Endothelial cell of umbilical vein (primary cell): ENCODE data around the gene CCDC30. TPM values are rescaled to one million over a fixed set of nuclear protein-coding genes. Genes with fewer than 3 reads are reported as not detected.

Experiments used
- BruUV-seq: library from RNA; stranded (reverse); fragments of 400-500 nt; replicated peaks from 2 replicates; lab custom pipeline; 2021; lab: Mats Ljungman, UMichigan
- CTCF ChIA-PET: fragments of 300-600, 350-600 bp; sonication (Branson Sonifier 250); formaldehyde crosslinking; loops from one replicate; lab custom pipeline; 2021; ENCODE audit warnings: antibody characterized with exemption, inconsistent platforms; lab: Charles Lee
- POLR2A ChIA-PET: fragments of 300-600, 350-600 bp; sonication (Branson Sonifier 250); formaldehyde crosslinking; loops from one replicate; lab custom pipeline; 2021; ENCODE audit warnings: antibody characterized with exemption, inconsistent platforms; lab: Charles Lee
- DNase-seq: peaks from one replicate; pipeline ENCODE4 v3.0.0-alpha.2; 2011; ENCODE audit warnings: low read depth, low spot score
- FAIRE-seq: peaks from 2 replicates; lab custom pipeline; 2011; peaks lifted over from hg19 to GRCh38; lab: Jason Lieb, UNC
- H2AFZ ChIP-seq: 2 replicates; pipeline ENCODE4 v1.6.0; 2012; ENCODE audit warnings: low read depth, low read length, control low read depth, inconsistent platforms
- H3K27ac ChIP-seq: 2 replicates; pipeline ENCODE4 v1.5.1; 2011; ENCODE audit warnings: low read depth, mild to moderate bottlenecking, control low read depth, low read length, moderate library complexity; ENCODE audit not compliant: insufficient read depth
- H3K27me3 ChIP-seq, 2 experiments: 2 replicates each; pipeline versions ENCODE4 v1.6.0 to v1.6.1; 2011; ENCODE audit warnings: low read length in 2 of 2, mixed read lengths in 1 of 2; ENCODE audit not compliant: control insufficient read depth in 2 of 2, insufficient read depth in 2 of 2
- H3K36me3 ChIP-seq, 2 experiments: 2 replicates in 1 of 2; 3 replicates in 1 of 2; pipeline ENCODE4 v1.5.1; 2011; ENCODE audit warnings: low read length in 2 of 2, mild to moderate bottlenecking in 1 of 2, moderate library complexity in 1 of 2; ENCODE audit not compliant: control insufficient read depth in 2 of 2, insufficient read depth in 2 of 2; ENCODE audit errors: extremely low read depth in 1 of 2
- H3K4me1 ChIP-seq: 3 replicates; pipeline ENCODE4 v1.5.1; 2011; ENCODE audit warnings: mild to moderate bottlenecking, low read length; ENCODE audit not compliant: control insufficient read depth, insufficient read depth; ENCODE audit errors: extremely low read depth
- H3K4me2 ChIP-seq: 2 replicates; pipeline ENCODE4 v1.6.1; 2011; ENCODE audit warnings: low read length, control low read depth, mixed read lengths; ENCODE audit not compliant: insufficient read depth
- H3K4me3 ChIP-seq, 3 experiments: fragments of 200-600 bp in 1 of 3; sonication (generic), shearing (Covaris generic) in 1 of 3; replicated peaks in 1 of 3; 2 replicates each; pipeline ENCODE4 v1.5.1; 2011 to 2016; ENCODE audit warnings: control low read depth in 3 of 3, low read length in 3 of 3, mild to moderate bottlenecking in 2 of 3, inconsistent platforms in 1 of 3, low read depth in 1 of 3, moderate library complexity in 1 of 3; ENCODE audit not compliant: insufficient read depth in 1 of 3
- H3K79me2 ChIP-seq: 2 replicates; pipeline ENCODE4 v1.6.0; 2012; ENCODE audit warnings: low read length, inconsistent platforms; ENCODE audit not compliant: control insufficient read depth, insufficient read depth
- H3K9ac ChIP-seq: replicated peaks from 2 replicates; pipeline ENCODE3; 2011; ENCODE audit warnings: low read length, control low read depth; ENCODE audit not compliant: insufficient read depth; ENCODE audit errors: extremely low read depth
- H3K9me1 ChIP-seq: replicated peaks from 3 replicates; pipeline ENCODE4 v1.6.0; 2011; ENCODE audit warnings: mild to moderate bottlenecking, low read length; ENCODE audit not compliant: control insufficient read depth, insufficient read depth; ENCODE audit errors: extremely low read depth
- H3K9me3 ChIP-seq: replicated peaks from 2 replicates; pipeline ENCODE4 v1.5.1; 2012; ENCODE audit warnings: low read length, inconsistent platforms; ENCODE audit not compliant: control insufficient read depth, insufficient read depth
- H4K20me1 ChIP-seq: replicated peaks from 2 replicates; pipeline ENCODE3; 2011; ENCODE audit warnings: mild to moderate bottlenecking, low read length; ENCODE audit not compliant: control insufficient read depth, insufficient read depth; ENCODE audit errors: extremely low read depth
- CTCF ChIP-seq, 2 donors: IDR thresholded peaks; 1 replicate in 1 of 2; 2 replicates in 1 of 2; pipeline ENCODE4 v1.5.1; 2011; ENCODE audit warnings: low read length in 2 of 2, mild to moderate bottlenecking in 2 of 2, moderate library complexity in 2 of 2, control low read depth in 1 of 2, inconsistent platforms in 1 of 2, low read depth in 1 of 2; ENCODE audit not compliant: insufficient read depth in 1 of 2; ENCODE audit errors: extremely low read depth in 1 of 2
- EZH2 ChIP-seq: IDR thresholded peaks from 2 replicates; pipeline ENCODE4 v1.6.1; 2012; ENCODE audit warnings: borderline replicate concordance, low read depth, mild to moderate bottlenecking, moderate library complexity, low read length, inconsistent platforms; ENCODE audit not compliant: severe bottlenecking
- JUN ChIP-seq: IDR thresholded peaks from 2 replicates; pipeline ENCODE4 v1.6.1; 2011; ENCODE audit warnings: borderline replicate concordance, low read depth; ENCODE audit not compliant: insufficient read length, insufficient read depth
- MYC ChIP-seq: IDR thresholded peaks from one replicate; pipeline ENCODE4 v1.6.1; 2011; ENCODE audit warnings: mild to moderate bottlenecking, low read depth, low read length
- POLR2A ChIP-seq: IDR thresholded peaks from 2 replicates; pipeline ENCODE4 v1.6.1; 2012; ENCODE audit warnings: low read depth, mild to moderate bottlenecking, control low read depth, low read length
- POLR2AphosphoS5 ChIP-seq: IDR thresholded peaks from 2 replicates; pipeline ENCODE4 v1.6.1; 2012; ENCODE audit warnings: low read depth, mild to moderate bottlenecking, control low read depth, low read length, moderate library complexity; ENCODE audit not compliant: insufficient read depth
- dilution Hi-C: fragments of 300-500 bp; cut with MboI; formaldehyde crosslinking; loops from one replicate; pipeline ENCODE4 v1.15.0; 2019; ENCODE audit warnings: low sequenced_read_pairs; ENCODE audit not compliant: extremely low pct_ligation_motif_present
- intact Hi-C: fragments of 100-400 bp; cut with micrococcal nuclease; formaldehyde crosslinking; loops from one replicate; pipeline ENCODE4 v1.10.0; 2022
- polyA plus RNA-seq, 4 experiments: library from polyadenylated mRNA; depleted of rRNA in 3 of 4; stranded (reverse) in 3 of 4; unstranded in 1 of 4; fragments of >200 nt; gene quantifications; 2 replicates each; pipeline versions ENCODE4 v1.2.1 to v1.2.3, GENCODE V29; 2011 to 2012; ENCODE audit warnings: missing spikeins in 1 of 4
- total RNA-seq: library from RNA; stranded (reverse); gene quantifications from 2 replicates; pipeline ENCODE4 v1.2.3, GENCODE V29; 2021

The CCDC30 gene
- total and polyA plus RNA-seq, 2 donors (not counting 3 experiments of a cell fraction or from before 2014, with no cell fraction given) = 0.19 to 2.9 TPM

- H3K9me3 ChIP-seq = no peaks in the 10 kb centered on the region
- H3K79me2 ChIP-seq = peaks cover 100% of the 10 kb centered on the region
- TF ChIP-seq CTCF (IDR thresholded peaks at IDR 0.05; ENCODE audit: extremely low read depth in 1 of 2, insufficient read depth in 1 of 2, low read depth in 1 of 2, low read length in 2 of 2) (peak in 1 of 2 donors; percentile 5), EZH2 (no peak)
- POLR2A ChIA-PET = no interaction called here
- no peak overlapping the region for H2AFZ ChIP-seq
- H4K20me1 ChIP-seq = peaks cover 45% of the 10 kb centered on the region
- dilution Hi-C loops (no loop called here), intact Hi-C loops (no loop called here)
- H3K4me3 ChIP-seq = no peak overlapping the region
- no peak overlapping the region for H3K9ac ChIP-seq
- no peaks in the 10 kb centered on the region for H3K27me3 ChIP-seq
- FAIRE-seq (no peak), DNase-seq (peak; percentile 21)
- peaks cover 4 to 10% of the 10 kb centered on the region in 2 experiments for H3K36me3 ChIP-seq
- H3K4me2 ChIP-seq = peak overlapping the region; percentile 14
- BruUV-seq = no TSS peak
- H3K27ac ChIP-seq = no peak overlapping the region
- H3K9me1 ChIP-seq = no peaks in the 10 kb centered on the region
- peaks cover 11% of the 10 kb centered on the region for H3K4me1 ChIP-seq
- CTCF ChIA-PET = interaction anchor here (1.0 to 2.7 kb wide), 7 partner anchors 8 to 346 kb away, joined by 3 to 17 read pairs (median 5); partner anchors contain the start of genes PPCS, PPIH and YBX1
These were observed 227.5 kb downstream of the CCDC30 start for GRCh38 chr1:42690477-42691156.

GRCh38 chr1:42691157-42691498 lies 228.0 kb downstream of the CCDC30 start:
- TF ChIP-seq POLR2AphosphoS5 (no peak), MYC (no peak), JUN (no peak), POLR2A (no peak)
- Histone ChIP-seq H3K4me1 (peaks cover 7% of the 10 kb centered on the region), H3K79me2 (peaks cover 100% of the 10 kb centered on the region), H3K4me3 (no peak overlapping the region), H3K9me3 (no peaks in the 10 kb centered on the region), H3K4me2 (peak overlapping the region; percentile 14), H3K9me1 (no peaks in the 10 kb centered on the region), H3K36me3 (peaks cover 4 to 15% of the 10 kb centered on the region in 2 experiments), H3K27ac (no peak overlapping the region), H3K9ac (no peak overlapping the region), H2AFZ (no peak overlapping the region), H3K27me3 (no peaks in the 10 kb centered on the region), H4K20me1 (peaks cover 42% of the 10 kb centered on the region)
- BruUV-seq = no TSS peak
- dilution Hi-C loops (no loop called here), intact Hi-C loops (no loop called here)
- POLR2A ChIA-PET = no interaction called here
- FAIRE-seq (no peak), DNase-seq (no peak)
- CTCF ChIA-PET = interaction anchor here (1.0 to 2.7 kb wide), 6 partner anchors 8 to 347 kb away, joined by 3 to 17 read pairs (median 6); partner anchors contain the start of genes PPCS, PPIH and YBX1
